T-helper 1 cell treated with Interleukin-12 subunit alpha and Interleukin-12 subunit beta and Interleukin-4 antibody, amounts not matched to agents 30 ng/mL and 1 ng/mL, for 36 hours (primary cell): Measurements from ENCODE around the gene PARP1. TPM values are rescaled to one million over a fixed set of nuclear protein-coding genes. Genes with fewer than 3 reads are reported as not detected.

ENCODE experiments used
- intact Hi-C: fragments of 100-400 bp; cut with micrococcal nuclease; formaldehyde crosslinking; loops from one replicate; pipeline ENCODE4 v1.15.1; 2024
- total RNA-seq: library from RNA; stranded (reverse); gene quantifications from 2 replicates; pipeline ENCODE4 v1.2.3, GENCODE V29; 2022

Gene PARP1
- total RNA-seq, 1 donor from 2014 or later = 174 TPM

DNA sequence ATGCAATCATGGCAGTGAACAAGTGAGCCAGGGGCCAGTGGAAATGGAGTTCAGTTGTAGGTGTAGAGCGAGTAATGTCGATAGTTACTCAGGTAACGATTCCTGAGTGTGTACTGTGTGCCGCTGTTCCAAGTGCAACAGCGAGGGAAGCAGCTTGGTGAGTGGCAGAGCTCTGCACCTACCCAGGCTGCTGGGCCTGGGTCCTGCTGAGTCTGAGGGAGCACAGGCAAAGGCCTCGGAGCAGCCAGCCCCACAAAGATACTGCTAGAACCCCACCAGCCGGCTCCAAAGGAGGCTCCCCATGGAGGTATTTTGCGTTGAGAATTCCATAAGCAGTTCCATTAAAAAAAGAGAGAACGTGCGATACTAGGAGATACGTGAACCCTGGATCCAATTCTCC lies 23.2 kb downstream of the PARP1 start:
- intact Hi-C loops = no loop called here

DNA sequence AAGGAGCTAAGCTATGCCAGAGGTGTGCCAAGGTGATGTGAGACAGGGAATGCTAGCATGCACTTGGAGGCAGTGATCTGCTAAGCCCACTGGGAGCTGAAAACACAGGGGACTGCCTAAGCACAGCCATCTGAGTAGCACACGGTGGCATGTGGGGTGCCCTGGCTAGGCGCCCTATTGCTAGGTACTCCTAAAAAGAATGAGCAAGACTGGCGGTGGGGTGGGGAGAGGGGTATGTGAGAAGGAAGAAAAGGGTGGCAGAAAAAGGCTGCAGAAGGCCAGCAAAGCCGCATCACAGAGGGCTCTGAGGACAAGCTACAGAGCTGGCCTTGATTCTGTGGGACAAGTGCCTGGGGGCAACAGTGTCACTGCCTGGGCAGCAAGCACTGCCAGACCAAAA lies 23.9 kb downstream of the PARP1 start:
- intact Hi-C loops = no loop called here

DNA sequence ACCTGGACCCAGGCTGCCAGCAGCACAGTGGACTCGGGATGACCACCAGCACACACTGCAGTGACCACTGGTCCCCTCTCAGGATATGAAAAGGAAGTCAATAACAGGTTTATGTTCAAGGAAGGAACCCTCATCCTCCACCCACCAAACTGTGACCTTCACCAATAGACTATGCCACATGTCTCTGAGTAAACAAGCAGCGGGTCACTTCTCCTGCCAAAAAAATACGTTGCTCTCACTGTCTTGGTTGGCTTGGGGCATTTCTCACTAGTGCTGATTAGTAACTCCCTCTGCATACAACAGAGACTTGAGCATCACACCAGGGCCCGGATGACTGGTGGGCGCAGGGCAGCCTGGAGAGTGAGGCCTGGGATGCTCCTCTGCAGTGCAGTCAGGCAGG lies 25.9 kb downstream of the PARP1 start:
- intact Hi-C loops = no loop called here

DNA sequence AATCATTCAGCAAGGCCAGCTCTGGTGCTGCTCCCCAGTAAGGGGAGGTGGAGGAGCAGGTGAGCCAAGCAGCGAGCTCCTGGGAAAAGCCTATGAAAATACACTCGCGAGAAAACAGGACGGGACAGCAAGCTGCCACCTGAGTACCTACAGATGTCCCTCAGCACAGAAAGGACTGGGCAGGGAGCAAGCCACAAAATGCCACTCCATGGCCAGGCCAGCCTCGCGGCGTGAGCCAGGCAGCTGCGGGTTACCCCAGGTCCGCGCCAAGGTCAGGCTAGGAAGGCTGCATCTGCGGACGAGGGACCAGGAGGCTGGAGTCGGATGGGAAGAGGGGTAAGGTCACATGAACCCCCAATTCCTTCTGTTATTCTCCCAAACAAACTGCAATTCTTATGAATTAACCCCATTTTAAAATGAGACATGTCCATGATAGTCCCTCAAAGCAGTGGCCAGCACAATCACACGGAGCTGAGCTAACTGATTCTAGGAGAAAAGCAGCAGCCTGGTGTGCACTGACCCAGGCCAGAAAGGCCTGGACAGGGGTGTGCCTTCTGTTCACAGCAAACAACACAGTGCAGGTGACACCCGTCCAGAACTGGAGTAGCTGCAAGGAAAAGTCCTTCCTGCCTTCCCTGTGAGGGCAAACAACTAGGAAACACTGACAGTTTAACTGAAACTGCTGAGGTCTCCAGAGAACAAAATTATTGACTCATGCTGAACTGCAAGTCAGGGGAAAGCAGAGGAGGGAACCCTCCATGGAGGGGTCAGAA lies 26.5 kb downstream of the PARP1 start:
- intact Hi-C loops = no loop called here

DNA sequence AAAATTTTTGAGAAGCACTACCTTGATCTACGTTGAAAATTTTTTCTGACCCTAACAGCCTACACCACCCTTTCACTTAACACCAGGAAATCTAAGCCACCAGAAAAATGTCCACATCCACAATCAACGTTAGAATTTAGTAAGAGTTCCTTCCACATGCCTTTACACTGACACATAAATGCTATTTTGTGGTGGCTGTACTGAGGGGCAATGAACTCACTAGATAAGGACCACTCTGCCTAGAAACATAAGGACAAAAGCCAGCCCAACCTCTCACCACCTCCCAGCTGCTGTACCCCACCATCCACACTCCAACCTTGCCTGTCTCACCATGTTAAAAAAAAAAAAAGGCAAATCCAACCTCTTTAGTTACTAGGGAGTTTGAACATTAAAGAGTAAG lies 29.8 kb downstream of the PARP1 start:
- intact Hi-C loops = no loop called here

DNA sequence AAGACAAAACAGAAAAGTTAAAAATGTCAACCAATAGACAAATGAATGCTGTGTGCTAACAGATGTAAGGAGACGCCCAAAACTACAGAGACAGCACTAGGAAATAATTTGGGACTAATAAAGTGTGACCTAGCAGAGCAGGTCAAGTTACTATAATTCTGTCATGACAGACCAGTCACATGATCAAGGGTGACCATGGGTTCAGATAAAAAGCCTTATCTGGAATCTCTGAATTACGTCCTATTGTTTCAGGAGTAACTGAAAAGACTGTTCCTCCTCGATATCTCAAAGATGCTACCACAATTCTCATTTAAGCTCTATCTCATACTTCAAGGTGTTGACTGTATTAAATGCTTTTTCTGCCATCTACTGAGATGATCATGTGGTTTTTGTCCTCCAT lies 31.6 kb downstream of the PARP1 start:
- intact Hi-C loops = no loop called here

DNA sequence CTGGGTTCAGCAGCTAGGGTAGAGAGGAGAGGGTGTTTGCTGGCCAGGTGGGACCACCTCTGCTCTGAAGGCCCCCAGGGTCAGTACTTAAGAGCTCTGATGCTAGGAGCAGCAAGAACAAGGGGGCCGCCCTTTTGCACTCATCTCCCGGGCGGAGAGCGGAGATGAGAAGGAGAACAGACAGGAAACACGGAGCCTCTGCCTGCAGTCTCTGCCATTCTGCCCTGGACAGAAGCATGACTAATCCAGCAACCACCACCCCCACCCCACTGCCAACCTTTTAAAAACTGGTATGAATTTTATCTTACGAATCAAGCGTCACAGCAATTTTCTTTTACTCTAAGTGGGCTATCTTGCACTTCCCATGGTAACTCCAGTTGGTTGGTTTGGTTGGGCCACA lies 34.5 kb downstream of the PARP1 start:
- intact Hi-C loops = no loop called here

DNA sequence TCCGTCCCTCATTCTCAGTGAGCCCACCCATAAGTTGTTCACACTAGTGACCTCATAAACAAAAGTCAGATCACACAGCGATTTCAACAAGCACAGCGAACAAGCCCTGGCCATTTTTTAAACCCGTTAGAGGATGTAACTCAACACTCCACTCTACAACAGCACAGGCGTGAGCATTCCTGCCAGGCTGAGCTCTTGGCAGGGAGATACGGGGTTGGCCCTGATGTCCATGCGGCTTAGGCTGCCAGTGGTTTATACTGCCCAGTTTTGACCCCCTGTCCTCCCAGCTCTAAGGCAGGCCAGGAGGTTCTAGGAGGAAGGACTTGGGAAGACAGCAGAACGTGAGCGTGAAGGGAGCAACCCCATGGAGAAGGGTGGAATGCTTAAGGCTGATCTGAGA lies 35.0 kb downstream of the PARP1 start:
- intact Hi-C loops = no loop called here

DNA sequence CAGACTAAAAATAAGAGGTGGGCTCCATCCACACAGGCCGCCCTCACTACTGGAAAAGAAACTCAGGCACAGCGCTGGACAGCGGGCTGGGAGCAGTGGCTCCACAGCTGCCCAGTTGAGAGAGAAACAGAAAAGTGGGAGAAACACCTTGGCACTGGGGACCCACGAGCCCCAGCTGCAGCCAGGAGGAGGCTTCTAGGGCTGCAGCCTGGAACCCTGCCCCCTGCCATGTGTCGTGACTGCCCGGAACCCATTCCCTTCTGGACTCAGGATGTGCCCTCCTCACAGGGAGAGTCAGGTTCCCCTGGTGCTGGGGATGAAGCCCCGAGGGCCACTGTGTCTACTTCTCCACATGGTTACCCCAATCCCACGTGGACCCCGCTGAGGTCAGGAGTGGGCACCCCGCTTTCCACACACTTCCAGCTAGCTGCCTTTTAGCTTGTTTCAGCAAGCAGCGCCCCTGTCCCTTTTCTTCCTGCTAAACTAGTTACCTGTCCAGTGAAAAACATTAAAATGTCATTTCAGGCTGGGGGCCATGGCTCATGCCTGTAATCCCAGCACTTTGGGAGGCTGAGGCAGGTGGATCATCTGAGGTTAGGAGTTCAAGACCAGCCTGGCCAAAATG lies 35.9 kb downstream of the PARP1 start:
- intact Hi-C loops = no loop called here

DNA sequence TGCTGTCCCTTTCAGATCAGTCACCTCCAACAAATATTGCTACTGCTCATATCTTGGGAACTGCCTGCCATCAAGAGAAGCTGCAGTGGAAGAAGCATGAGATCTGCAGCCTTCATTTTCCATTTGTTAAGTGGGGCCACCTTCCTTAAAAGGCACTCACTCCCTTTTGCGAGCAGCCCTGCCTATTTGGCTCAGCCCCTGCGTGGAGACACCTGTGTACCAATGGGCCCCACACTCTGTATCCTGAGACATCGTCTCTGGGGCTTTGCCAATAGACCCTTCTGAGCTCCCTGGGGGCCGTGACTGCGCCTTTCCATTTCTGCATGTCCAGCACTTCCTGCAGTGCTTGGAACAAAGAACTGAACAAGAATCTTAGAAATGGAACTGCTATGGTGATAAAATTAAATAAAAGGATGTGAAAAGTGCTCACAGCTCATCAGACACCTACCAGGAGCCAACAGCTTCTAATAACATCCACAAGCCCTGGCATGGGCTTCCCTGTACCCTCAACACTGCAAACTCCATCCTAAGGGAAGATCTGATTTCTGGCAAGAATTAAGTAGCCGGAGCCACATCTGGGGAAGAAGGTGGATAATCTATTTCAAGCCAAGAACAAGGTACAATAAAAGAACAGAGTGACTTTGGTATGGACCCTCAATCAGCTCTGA lies 36.7 kb downstream of the PARP1 start:
- intact Hi-C loops = no loop called here

DNA sequence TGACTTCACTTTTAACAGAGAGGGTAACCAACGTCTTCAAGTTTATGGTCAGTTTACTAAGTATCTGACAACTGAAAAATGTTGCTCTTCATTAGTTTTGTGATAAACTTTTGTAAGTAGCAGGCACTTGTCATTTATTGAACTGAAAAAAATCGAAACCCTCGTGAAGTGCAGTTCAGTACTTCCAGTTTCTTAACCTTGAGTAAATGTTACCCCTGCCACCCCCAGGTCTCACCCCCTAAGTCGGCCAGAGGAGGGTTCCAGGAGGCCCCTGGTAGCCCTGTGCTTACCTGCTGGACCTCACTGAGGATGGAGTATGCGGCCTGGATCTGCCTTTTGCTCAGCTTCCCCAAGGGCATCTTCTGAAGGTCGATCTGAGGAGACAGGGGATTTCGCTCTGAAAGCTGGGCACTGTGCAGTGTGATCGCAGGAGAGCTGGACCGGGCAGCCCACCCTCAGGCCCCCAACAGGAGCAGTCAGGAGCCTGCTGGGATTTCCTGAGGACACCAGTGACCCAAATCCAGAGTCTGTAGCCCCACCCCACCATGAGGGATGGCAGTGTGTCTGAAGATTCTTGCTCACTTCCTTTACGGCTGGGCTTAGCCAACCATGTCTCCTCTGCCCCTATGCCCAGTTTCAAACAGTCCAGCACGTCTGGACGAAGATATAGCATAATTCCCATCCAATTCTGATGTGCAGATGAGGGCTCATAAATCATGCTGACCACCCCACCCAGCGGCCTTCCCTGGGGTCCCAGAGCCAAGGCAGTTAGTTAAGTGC lies 37.6 kb downstream of the PARP1 start:
- intact Hi-C loops = no loop called here

DNA sequence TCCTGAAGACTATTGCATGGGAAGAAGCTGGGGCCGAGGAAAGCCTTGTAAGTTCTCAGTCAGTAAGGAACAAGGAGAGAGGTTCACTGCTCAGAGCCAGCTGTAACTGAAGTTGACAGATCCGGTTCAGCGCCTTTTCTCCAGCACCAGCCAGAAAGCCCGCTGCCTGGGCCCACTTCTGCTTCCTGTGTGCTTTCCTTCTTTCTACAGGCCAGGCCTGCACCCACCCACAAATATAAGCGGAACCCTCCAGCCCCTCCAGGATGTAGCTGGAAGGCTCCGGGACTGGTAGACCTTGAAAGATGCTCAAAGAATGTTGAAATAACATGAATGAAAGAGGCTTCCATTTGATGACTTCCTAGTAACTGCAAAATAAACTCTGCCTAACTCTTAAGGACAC lies 38.8 kb downstream of the PARP1 start:
- intact Hi-C loops = no loop called here

DNA sequence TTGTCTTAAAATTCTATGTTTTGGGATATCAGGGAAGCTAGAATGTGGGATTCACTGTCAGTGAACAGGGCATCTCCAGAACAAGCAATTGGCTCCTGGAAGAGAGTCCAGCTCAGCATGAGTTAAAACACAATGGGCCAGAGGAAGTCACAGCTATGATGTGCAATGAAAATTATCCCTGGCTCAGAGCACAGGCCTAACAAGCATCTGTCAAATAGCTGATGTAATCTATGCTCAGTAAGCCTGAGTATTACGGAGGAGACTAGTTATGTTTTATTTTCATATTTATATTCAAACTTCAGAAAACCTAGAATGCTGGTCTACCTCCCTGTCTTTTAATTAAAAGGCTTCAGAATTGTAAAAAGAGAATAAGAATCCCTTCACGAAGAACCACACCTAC lies 41.6 kb downstream of the PARP1 start:
- intact Hi-C loops = no loop called here

DNA sequence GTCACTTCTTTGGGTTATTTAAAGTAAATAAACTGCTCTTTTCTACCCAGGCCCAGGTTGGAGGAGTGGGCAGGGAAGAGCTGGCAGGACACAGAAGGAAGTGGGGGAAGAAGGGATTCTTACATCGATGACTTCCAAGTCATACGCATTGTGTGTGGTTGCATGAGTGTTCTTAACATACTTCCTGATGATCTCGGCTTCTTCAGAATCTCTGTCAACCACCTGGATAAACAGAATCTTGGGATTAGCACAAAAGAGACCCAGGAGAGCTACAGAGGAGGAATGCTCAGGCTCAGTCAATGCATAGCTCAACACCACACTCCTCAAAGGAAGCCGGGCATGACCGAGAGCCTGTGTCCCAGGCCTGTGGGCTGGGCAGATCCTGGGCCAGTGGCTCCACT lies 42.1 kb downstream of the PARP1 start:
- intact Hi-C loops = no loop called here

DNA sequence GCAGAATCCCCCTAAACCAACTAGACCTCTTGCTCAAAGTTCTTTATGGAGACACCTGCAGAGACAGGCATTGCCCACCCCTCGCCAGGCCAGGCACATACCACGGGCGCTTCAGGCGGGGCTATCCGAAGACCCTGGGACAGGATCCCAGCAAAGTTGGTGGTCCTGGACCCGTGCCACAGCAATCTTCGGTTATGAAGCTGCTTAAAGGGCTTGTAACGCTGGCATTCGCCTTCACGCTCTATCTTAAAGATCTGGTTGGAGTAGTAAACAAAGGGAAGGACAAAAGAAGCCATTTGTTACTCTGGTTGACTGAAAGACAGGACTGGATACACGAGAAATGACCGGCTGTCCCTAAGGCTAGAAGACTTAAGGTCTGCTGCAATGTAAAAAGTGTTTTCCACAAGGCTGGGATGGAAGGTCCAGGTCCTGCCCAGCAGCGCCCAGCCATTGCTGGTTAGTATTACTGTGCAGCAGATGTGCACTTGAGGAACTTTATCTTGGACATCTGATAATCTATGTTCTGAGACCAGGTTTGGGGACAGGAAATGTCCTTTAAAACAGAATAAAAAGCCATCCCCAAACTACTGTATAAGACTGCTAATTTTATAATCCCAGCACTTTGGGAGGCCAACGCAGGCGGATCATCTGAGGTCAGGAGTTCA lies 42.9 kb downstream of the PARP1 start:
- intact Hi-C loops = no loop called here

DNA sequence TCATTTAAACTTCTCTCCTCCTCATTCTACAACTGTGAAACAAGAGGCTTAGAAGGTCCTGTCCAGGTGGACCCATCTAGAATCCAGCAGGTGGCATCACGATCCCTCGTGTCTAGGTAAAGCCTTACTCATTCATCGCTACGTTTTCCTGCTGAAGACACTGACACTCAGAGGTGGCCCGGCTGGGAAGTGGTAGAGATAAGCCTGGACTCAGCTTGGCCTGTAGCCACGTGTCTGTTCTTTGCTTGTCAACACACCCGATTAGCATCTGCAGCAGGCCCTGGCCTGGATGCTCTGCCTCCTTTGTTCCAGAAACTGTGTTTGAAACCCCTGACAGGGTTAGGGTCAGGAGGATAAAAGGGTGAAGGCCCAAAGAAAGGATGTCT lies 43.4 kb downstream of the PARP1 start:
- intact Hi-C loops = no loop called here

DNA sequence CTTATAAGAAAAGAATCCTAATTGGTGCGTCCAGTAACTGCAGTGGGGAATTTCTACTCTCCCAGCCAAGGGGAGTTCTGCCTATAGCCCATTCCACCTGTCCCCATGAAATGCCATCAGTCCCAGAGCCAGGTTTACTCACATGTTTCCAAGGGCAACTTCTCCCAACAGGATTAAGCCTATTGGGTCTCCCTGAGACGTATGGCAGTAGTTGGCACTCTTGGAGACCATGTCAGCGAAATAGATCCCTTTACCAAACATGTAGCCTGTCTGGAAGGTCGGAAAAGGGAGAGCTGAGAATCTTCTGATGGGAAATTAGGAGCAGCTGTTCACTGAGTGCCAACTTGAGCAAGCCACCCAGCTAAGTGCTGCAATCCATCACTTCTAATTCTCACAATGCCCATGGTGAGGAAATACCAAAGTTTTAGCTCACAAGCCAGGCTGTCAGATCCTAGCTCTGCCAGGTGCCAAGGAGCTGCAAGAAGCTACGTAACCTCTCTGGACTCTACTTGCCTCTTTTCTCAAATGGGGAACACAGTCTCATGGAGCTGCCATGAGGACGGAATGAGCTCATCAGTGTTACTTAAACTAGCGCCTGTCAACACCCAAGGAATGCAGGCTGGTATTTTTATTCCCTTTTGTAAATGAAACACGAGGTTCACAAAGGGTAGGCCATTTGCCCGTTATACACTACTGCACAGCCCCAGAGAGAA lies 43.9 kb downstream of the PARP1 start:
- intact Hi-C loops = no loop called here

DNA sequence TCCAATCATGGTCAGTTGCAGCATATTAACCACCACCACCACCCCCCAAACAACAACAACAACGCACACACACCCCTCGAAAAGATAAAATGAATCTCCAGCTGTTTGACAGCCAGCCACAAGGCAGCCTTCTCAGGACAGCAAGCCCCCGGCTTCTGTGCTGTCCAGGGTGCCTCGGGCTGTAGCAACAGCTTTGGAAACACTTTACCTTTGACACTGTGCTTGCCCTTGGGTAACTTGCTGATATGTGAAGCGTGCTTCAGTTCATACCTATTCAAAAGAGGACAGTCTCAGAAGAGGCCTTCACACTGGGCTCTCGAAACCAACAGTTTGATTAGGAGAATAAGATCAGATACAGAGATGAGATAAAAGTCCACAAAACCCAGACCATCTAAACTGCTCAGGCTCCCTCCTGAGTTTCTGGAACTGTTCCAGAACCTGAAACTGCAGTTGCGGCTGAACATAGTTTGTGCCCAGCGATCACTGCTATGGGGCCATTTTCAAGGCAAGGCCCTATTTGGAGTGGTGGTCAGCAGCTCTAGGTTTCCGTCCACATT lies 44.9 kb downstream of the PARP1 start:
- intact Hi-C loops = no loop called here

DNA sequence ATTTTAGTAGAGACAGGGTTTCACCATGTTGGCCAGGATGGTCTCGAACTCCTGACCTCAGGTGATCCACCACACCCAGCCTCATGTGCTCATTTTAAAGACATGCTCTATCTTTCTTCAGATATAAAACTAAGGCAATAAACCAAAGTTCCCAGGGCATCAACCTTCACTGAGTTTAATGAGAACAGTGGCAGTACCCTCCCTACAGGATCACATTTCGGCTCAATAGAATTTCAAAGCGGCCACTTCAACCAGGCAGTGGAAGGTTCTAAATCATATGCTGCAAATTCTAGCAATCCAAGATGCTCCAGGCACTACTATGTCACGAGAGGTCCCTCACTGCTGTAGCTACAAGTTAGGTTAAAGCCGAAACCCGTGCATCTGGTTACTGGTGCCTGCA lies 45.5 kb downstream of the PARP1 start:
- intact Hi-C loops = no loop called here

DNA sequence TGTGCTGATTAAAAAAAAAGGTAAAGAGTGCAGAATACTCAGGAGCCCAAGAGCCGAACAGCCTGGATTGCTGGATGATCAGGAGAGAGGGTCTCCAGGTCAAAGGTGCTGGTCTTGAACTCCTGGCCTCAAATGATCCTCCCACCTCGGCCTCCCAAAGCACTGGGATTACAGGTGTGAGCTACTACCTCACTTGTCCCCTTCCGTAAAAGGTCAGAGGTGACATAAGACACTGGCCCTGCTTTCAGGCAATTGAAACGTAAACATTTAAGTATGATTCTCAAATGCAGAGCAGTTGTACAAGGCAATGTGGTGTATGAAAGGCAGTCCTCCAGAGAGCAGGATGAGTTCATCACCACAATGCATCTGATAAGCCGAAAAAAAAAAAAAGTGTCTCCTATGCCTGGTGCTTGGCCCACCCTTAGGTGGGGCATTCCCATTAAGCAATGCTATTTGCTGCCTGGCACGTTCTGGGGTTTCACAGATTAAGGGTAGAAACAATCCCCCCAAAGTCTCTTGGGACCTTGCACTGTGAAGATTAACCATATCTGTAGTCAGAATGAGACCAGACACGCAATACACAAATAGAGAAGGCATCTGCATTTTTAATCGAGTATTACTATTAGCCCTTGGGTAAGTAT lies 47.7 kb downstream of the PARP1 start:
- intact Hi-C loops = no loop called here
